HEK293 (cell line): ENCODE results near the gene COQ8B.

Source experiments
- CTCF ChIA-PET: fragments of 350-600 bp; formaldehyde crosslinking; extraction: SDS; loops from one replicate; lab custom pipeline; 2021; ENCODE audit warnings: antibody characterized with exemption; lab: Yijun Ruan, JAX
- POLR2A ChIA-PET: fragments of 300-600 bp; formaldehyde crosslinking; extraction: SDS; loops from one replicate; lab custom pipeline; 2020; ENCODE audit warnings: antibody characterized with exemption, inconsistent platforms; lab: Yijun Ruan, JAX
- H3K27ac ChIP-seq: fragments of 200-500 bp; sonication (Bioruptor generic); 2 replicates; pipeline ENCODE4 v1.5.1; 2014; ENCODE audit warnings: low read depth, low read length, control low read depth, inconsistent platforms; ENCODE audit errors: extremely low read depth
- H3K36me3 ChIP-seq, 2 experiments: fragments of 200-500 bp in 1 of 2; sonication (Bioruptor generic) in 1 of 2; 1 replicate in 1 of 2; 2 replicates in 1 of 2; pipeline ENCODE4 v1.5.1; 2014 to 2017; ENCODE audit warnings: inconsistent platforms in 2 of 2, low read length in 2 of 2; ENCODE audit not compliant: control insufficient read depth in 2 of 2, insufficient read depth in 1 of 2
- H3K4me1 ChIP-seq: fragments of 200-500 bp; sonication (Bioruptor generic); 2 replicates; pipeline ENCODE4 v1.5.1; 2014; ENCODE audit warnings: mild to moderate bottlenecking, low read length, inconsistent platforms; ENCODE audit not compliant: control insufficient read depth, insufficient read depth
- H3K4me3 ChIP-seq: 2 replicates; pipeline ENCODE4 v1.5.1; 2011; ENCODE audit warnings: low read depth, mild to moderate bottlenecking, control low read depth, low read length, moderate library complexity
- H3K9me3 ChIP-seq: fragments of 200-500 bp; sonication (Bioruptor generic); 2 replicates; pipeline ENCODE4 v1.5.1; 2014; ENCODE audit warnings: low read depth, low read length, inconsistent platforms; ENCODE audit not compliant: control insufficient read depth, insufficient read depth
- HOXC10 ChIP-seq: sonication (generic); formaldehyde crosslinking; IDR thresholded peaks from 2 replicates; pipeline ENCODE4 v1.8.1; 2023; ENCODE audit warnings: mild to moderate bottlenecking, missing genetic modification reagents
- HOXD13 ChIP-seq: sonication (generic); formaldehyde crosslinking; IDR thresholded peaks from 2 replicates; pipeline ENCODE4 v1.8.0; 2022; ENCODE audit warnings: missing genetic modification reagents, borderline replicate concordance
- KLF1 ChIP-seq: fragments of 450-650 bp; formaldehyde crosslinking; IDR thresholded peaks from 2 replicates; pipeline ENCODE4 v1.5.1; 2016; ENCODE audit warnings: missing biosample characterization, missing genetic modification characterization
- KLF9 ChIP-seq: fragments of 450-650 bp; formaldehyde crosslinking; IDR thresholded peaks from 2 replicates; pipeline ENCODE4 v1.5.1; 2016; ENCODE audit warnings: missing biosample characterization, missing genetic modification characterization, low read depth
- MZF1 ChIP-seq: fragments of 450-650 bp; formaldehyde crosslinking; IDR thresholded peaks from 2 replicates; pipeline ENCODE4 v1.5.1; 2017; ENCODE audit warnings: missing biosample characterization, missing genetic modification characterization, borderline replicate concordance
- SP7 ChIP-seq: fragments of 450-650 bp; formaldehyde crosslinking; IDR thresholded peaks from 2 replicates; pipeline ENCODE4 v1.5.1; 2016; ENCODE audit warnings: missing biosample characterization, missing genetic modification characterization
- ZBTB7A ChIP-seq: fragments of 450-650 bp; formaldehyde crosslinking; IDR thresholded peaks from 2 replicates; pipeline ENCODE4 v1.5.1; 2016; ENCODE audit warnings: low read depth, missing biosample characterization, missing genetic modification characterization
- ZFP69B ChIP-seq: fragments of 450-650 bp; formaldehyde crosslinking; IDR thresholded peaks from 2 replicates; pipeline ENCODE4 v1.5.1; 2016; ENCODE audit warnings: missing biosample characterization, missing genetic modification characterization
- ZNF121 ChIP-seq: fragments of 450-650 bp; formaldehyde crosslinking; IDR thresholded peaks from 2 replicates; pipeline ENCODE4 v1.5.1; 2016; ENCODE audit warnings: missing biosample characterization, missing genetic modification characterization
- ZNF146 ChIP-seq: fragments of 450-650 bp; formaldehyde crosslinking; IDR thresholded peaks from 2 replicates; pipeline ENCODE4 v1.5.1; 2016; ENCODE audit warnings: missing biosample characterization, missing genetic modification characterization
- ZNF223 ChIP-seq: fragments of 450-650 bp; formaldehyde crosslinking; IDR thresholded peaks from 2 replicates; pipeline ENCODE4 v1.5.1; 2016; ENCODE audit warnings: missing biosample characterization, missing genetic modification characterization
- ZNF341 ChIP-seq: fragments of 450-650 bp; formaldehyde crosslinking; IDR thresholded peaks from 2 replicates; pipeline ENCODE4; 2016; ENCODE audit warnings: low read depth, missing biosample characterization, missing genetic modification characterization
- ZNF366 ChIP-seq: fragments of 450-650 bp; formaldehyde crosslinking; conservative IDR thresholded peaks from 2 replicates; pipeline ENCODE4 v1.5.1; 2016; ENCODE audit warnings: missing biosample characterization, missing genetic modification characterization
- ZNF621 ChIP-seq: fragments of 450-650 bp; formaldehyde crosslinking; IDR thresholded peaks from 2 replicates; pipeline ENCODE4 v1.5.1; 2017; ENCODE audit warnings: missing biosample characterization, missing genetic modification characterization
- ZNF707 ChIP-seq: fragments of 450-650 bp; formaldehyde crosslinking; IDR thresholded peaks from 2 replicates; pipeline ENCODE4 v1.5.1; 2016; ENCODE audit warnings: missing biosample characterization, missing genetic modification characterization
- ZNF776 ChIP-seq: fragments of 450-650 bp; formaldehyde crosslinking; IDR thresholded peaks from 2 replicates; pipeline ENCODE4 v1.5.0; 2017; ENCODE audit warnings: missing biosample characterization, missing genetic modification characterization, borderline replicate concordance
- ZNF843 ChIP-seq: fragments of 450-650 bp; formaldehyde crosslinking; IDR thresholded peaks from 2 replicates; pipeline ENCODE4 v1.5.1; 2016; ENCODE audit warnings: missing biosample characterization, missing genetic modification characterization
- TF ChIP-seq, protein P1 (sequence below): fragments of 450-650 bp; formaldehyde crosslinking; IDR thresholded peaks from 2 replicates; pipeline ENCODE4 v1.5.1; 2016; ENCODE audit warnings: missing biosample characterization, missing genetic modification characterization
- TF ChIP-seq, protein P2 (sequence below): fragments of 450-650 bp; formaldehyde crosslinking; IDR thresholded peaks from 2 replicates; pipeline ENCODE4; 2016; ENCODE audit warnings: missing biosample characterization, missing genetic modification characterization
- TF ChIP-seq, protein P3 (sequence below): fragments of 450-650 bp; IDR thresholded peaks from 2 replicates; pipeline ENCODE4 v1.5.1; 2018; ENCODE audit warnings: missing biosample characterization, missing genetic modification characterization
- TF ChIP-seq, protein P4 (sequence below): fragments of 450-650 bp; formaldehyde crosslinking; conservative IDR thresholded peaks from 2 replicates; pipeline ENCODE4 v1.5.1; 2016; ENCODE audit warnings: low read depth, missing biosample characterization, missing genetic modification characterization
- TF ChIP-seq, protein P5 (sequence below): fragments of 450-650 bp; formaldehyde crosslinking; IDR thresholded peaks from 2 replicates; pipeline ENCODE4 v1.5.1; 2016; ENCODE audit warnings: missing biosample characterization, missing genetic modification characterization

The COQ8B gene

DNA sequence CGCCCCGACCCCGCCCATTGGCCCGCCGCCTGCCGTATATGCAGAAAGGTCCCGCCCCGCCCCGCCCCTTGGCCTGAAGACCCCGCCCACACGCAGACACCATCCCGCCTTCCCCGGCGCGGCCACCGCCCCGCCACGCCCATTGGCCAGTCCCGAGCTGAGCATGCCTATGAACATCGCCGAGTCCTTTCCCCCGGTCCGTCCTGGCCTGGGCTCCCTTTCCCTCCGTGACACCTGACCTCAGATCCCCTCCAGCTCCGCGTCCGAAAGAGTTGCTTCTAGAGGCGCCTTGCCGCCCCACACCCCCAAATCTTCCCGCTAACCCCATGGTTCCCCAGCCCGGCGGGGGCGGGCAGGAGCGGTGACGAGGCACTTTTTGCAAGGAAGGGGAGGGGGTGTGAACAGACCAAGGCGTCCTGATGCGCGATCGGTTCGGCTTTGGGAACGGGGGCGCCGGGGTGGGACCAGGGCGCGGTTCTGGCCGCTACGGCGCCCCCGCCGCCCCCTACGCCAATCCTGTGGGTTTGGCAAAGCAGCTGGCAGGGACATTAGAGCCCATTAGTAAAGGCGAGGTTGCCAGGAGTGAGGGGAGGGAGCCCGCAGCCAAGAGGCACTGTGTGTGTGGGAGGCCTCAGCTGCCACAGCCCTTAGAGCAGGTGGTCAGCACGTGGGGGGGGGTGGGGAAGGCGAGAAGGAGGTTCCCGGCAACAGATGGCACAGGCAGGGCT lies 25.8 kb downstream of the COQ8B start (continued):
- TF ChIP-seq, protein P1, sequence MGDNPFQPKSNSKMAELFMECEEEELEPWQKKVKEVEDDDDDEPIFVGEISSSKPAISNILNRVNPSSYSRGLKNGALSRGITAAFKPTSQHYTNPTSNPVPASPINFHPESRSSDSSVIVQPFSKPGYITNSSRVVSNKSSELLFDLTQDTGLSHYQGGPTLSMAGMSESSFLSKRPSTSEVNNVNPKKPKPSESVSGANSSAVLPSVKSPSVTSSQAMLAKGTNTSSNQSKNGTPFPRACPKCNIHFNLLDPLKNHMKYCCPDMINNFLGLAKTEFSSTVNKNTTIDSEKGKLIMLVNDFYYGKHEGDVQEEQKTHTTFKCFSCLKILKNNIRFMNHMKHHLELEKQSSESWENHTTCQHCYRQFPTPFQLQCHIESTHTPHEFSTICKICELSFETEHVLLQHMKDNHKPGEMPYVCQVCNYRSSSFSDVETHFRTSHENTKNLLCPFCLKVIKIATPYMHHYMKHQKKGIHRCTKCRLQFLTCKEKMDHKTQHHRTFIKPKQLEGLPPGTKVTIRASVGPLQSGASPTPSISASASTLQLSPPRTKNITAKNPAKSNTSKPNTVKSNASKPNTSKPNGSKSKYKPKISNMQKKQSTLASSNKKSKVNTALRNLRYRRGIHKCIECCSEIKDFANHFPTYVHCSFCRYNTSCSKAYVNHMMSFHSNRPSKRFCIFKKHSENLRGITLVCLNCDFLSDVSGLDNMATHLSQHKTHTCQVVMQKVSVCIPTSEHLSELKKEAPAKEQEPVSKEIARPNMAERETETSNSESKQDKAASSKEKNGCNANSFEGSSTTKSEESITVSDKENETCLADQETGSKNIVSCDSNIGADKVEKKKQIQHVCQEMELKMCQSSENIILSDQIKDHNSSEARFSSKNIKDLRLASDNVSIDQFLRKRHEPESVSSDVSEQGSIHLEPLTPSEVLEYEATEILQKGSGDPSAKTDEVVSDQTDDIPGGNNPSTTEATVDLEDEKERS (tag by site-specific recombination), result no peak
- TF ChIP-seq ZNF146 (tag by site-specific recombination), result peak; percentile 6; the same call in 1 of the 2 replicates
- TF ChIP-seq, protein P2, sequence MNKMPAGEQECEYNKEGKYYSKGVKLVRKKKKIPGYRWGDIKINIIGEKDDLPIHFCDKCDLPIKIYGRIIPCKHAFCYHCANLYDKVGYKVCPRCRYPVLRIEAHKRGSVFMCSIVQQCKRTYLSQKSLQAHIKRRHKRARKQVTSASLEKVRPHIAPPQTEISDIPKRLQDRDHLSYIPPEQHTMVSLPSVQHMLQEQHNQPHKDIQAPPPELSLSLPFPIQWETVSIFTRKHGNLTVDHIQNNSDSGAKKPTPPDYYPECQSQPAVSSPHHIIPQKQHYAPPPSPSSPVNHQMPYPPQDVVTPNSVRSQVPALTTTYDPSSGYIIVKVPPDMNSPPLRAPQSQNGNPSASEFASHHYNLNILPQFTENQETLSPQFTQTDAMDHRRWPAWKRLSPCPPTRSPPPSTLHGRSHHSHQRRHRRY (tag by site-specific recombination), result 0 out of 2 replicates have a peak, but pooled peaks have one; percentile 74
- peak; percentile 87 for TF ChIP-seq SP7
- no peak for TF ChIP-seq ZNF121
- peak; percentile 13; the same call in 1 of the 2 replicates for TF ChIP-seq MZF1
- TF ChIP-seq ZNF843, result peak; percentile 75; the same call in 1 of the 2 replicates
- TF ChIP-seq ZNF621, result no peak
- TF ChIP-seq ZNF707 (tag by site-specific recombination), result no peak
- TF ChIP-seq HOXD13 (CRISPR knock-in tag), result no peak
- peak; percentile 99 for TF ChIP-seq KLF1 (tag by site-specific recombination)
- peak; percentile 91 for TF ChIP-seq ZNF366 (tag by site-specific recombination)
- TF ChIP-seq, protein P3, sequence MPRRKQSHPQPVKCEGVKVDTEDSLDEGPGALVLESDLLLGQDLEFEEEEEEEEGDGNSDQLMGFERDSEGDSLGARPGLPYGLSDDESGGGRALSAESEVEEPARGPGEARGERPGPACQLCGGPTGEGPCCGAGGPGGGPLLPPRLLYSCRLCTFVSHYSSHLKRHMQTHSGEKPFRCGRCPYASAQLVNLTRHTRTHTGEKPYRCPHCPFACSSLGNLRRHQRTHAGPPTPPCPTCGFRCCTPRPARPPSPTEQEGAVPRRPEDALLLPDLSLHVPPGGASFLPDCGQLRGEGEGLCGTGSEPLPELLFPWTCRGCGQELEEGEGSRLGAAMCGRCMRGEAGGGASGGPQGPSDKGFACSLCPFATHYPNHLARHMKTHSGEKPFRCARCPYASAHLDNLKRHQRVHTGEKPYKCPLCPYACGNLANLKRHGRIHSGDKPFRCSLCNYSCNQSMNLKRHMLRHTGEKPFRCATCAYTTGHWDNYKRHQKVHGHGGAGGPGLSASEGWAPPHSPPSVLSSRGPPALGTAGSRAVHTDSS, result no peak
- TF ChIP-seq KLF9 (tag by site-specific recombination), result peak; percentile 100
- TF ChIP-seq, protein P4, sequence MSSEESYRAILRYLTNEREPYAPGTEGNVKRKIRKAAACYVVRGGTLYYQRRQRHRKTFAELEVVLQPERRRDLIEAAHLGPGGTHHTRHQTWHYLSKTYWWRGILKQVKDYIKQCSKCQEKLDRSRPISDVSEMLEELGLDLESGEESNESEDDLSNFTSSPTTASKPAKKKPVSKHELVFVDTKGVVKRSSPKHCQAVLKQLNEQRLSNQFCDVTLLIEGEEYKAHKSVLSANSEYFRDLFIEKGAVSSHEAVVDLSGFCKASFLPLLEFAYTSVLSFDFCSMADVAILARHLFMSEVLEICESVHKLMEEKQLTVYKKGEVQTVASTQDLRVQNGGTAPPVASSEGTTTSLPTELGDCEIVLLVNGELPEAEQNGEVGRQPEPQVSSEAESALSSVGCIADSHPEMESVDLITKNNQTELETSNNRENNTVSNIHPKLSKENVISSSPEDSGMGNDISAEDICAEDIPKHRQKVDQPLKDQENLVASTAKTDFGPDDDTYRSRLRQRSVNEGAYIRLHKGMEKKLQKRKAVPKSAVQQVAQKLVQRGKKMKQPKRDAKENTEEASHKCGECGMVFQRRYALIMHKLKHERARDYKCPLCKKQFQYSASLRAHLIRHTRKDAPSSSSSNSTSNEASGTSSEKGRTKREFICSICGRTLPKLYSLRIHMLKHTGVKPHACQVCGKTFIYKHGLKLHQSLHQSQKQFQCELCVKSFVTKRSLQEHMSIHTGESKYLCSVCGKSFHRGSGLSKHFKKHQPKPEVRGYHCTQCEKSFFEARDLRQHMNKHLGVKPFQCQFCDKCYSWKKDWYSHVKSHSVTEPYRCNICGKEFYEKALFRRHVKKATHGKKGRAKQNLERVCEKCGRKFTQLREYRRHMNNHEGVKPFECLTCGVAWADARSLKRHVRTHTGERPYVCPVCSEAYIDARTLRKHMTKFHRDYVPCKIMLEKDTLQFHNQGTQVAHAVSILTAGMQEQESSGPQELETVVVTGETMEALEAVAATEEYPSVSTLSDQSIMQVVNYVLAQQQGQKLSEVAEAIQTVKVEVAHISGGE (tag by site-specific recombination), result peak; percentile 87

DNA sequence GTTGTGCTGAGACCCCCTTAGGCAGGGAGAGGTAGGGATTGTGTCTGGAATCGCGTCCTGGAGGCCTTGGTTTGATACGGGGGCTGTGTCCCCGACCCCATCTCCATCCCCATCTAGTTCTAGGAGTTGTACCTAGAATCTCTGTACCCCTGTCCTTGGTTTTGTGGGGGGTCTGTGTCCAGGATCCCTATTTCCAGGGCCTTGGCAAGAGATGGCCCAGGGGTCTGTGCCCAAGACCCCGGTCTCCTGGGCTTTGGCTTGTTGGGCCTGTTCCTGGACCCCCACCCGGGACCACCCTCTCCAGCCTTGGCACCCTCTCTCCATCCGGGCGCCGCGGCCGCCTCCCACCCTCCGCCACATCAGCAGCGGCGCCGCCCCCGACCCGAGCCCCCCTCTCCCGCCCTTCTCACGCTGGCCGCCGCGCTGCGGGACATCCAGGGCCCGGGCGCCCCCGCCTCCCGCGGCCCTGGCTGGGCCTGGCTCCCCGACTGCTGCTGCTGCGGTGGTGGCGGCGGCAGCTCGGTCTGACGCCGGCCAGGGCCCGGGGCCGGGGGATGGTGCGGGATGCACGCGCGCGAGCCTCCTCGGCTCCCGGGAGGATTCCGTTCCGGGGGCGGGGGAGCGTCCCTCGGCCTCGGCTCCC lies 26.5 kb downstream of the COQ8B start, which contains the start of gene NUMBL:
TSS of gene NUMBL (minus strand) at position 602 of the 643 bp plus-strand sequence. CDS start at position 434, 168 bp downstream.
- peak within 1 kb of the TSS; percentile 37 for H3K4me3 ChIP-seq
- H3K4me1 ChIP-seq, result peaks cover 16% of the 10 kb centered on the region
- H3K9me3 ChIP-seq, result no peaks in the 10 kb centered on the region
- ChIA-PET CTCF (interaction anchor here (0.6 to 0.7 kb wide), 3 partner anchors 14 to 503 kb away, joined by 3 read pairs; no protein-coding TSS in a partner anchor), POLR2A (interaction anchor here (0.5 to 2.3 kb wide), 11 partner anchors 9 to 88 kb away, joined by 3 to 16 read pairs (median 5); partner anchors contain the start of genes ACTMAP, COQ8B, ITPKC and RAB4B)
- H3K27ac ChIP-seq, result peak within 1 kb of the TSS; percentile 80
- H3K36me3 ChIP-seq, result peaks cover 21 to 44% of the 10 kb centered on the region in 2 experiments; a peak in 2 of 3 replicates
- TF ChIP-seq, protein P4 (tag by site-specific recombination), result no peak
- TF ChIP-seq ZNF223 (tag by site-specific recombination) (peak; percentile 61; the same call in 1 of the 2 replicates), ZNF776 (no peak), ZFP69B (tag by site-specific recombination) (no peak), HOXC10 (CRISPR knock-in tag) (no peak), ZNF341 (no peak), ZBTB7A (tag by site-specific recombination) (peak; percentile 81)
- TF ChIP-seq, protein P5, sequence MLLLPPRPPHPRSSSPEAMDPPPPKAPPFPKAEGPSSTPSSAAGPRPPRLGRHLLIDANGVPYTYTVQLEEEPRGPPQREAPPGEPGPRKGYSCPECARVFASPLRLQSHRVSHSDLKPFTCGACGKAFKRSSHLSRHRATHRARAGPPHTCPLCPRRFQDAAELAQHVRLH, result no peak
